Smooth muscle cell (in vitro differentiated cells): ENCODE data around the gene HMGCS1. TPM values are rescaled to one million over a fixed set of nuclear protein-coding genes. Genes with fewer than 3 reads are reported as not detected.
A peak's percentile ranks its signal among the peaks of the same experiment; 100 is the strongest.

Source experiments
- DNase-seq: peaks from one replicate; lab custom pipeline; 2025; ENCODE audit not compliant: unreplicated experiment; lab: John Stamatoyannopoulos, UW
- H2AFZ ChIP-seq: fragments of 200-600 bp; sonication (generic); 2 replicates; pipeline ENCODE4 v1.6.0; 2016; ENCODE audit warnings: antibody characterized with exemption, low read depth, mild to moderate bottlenecking
- H3F3A ChIP-seq: fragments of 200-600 bp; sonication (generic); 2 replicates; pipeline ENCODE4 v1.6.0; 2017; ENCODE audit warnings: antibody characterized with exemption, low read depth
- H3K27ac ChIP-seq: fragments of 200-600 bp; sonication (generic); 2 replicates; pipeline ENCODE4 v1.5.1; 2016; ENCODE audit warnings: low read depth, mild to moderate bottlenecking
- H3K27me3 ChIP-seq: fragments of 200-600 bp; sonication (generic); 2 replicates; pipeline ENCODE4 v1.6.1; 2016; ENCODE audit warnings: low read depth, mild to moderate bottlenecking
- H3K36me3 ChIP-seq: fragments of 200-600 bp; sonication (generic); 2 replicates; pipeline ENCODE4 v1.5.1; 2016; ENCODE audit warnings: low read depth
- H3K4me1 ChIP-seq: fragments of 200-600 bp; sonication (generic); 2 replicates; pipeline ENCODE4 v1.5.1; 2016; ENCODE audit warnings: low read depth
- H3K4me2 ChIP-seq: fragments of 200-600 bp; sonication (generic); 2 replicates; pipeline ENCODE4 v1.6.0; 2016; ENCODE audit warnings: mild to moderate bottlenecking
- H3K4me3 ChIP-seq: fragments of 200-600 bp; sonication (generic); 2 replicates; pipeline ENCODE4 v1.5.1; 2016; ENCODE audit warnings: mild to moderate bottlenecking
- H3K79me2 ChIP-seq: fragments of 200-600 bp; sonication (generic); 2 replicates; pipeline ENCODE4 v1.6.0; 2016; ENCODE audit warnings: low read depth, mild to moderate bottlenecking
- H3K9ac ChIP-seq: fragments of 200-600 bp; sonication (generic); 2 replicates; pipeline ENCODE4 v1.6.0; 2016; ENCODE audit warnings: low read depth
- H3K9me3 ChIP-seq: fragments of 200-600 bp; sonication (generic); replicated peaks from 2 replicates; pipeline ENCODE4 v1.5.1; 2016; ENCODE audit warnings: low read depth
- H4K20me1 ChIP-seq: fragments of 200-600 bp; sonication (generic); 2 replicates; pipeline ENCODE4 v1.6.0; 2016; ENCODE audit warnings: low read depth
- CTCF ChIP-seq: fragments of 200-600 bp; sonication (generic); IDR thresholded peaks from 2 replicates; pipeline ENCODE4 v1.5.1; 2017; ENCODE audit warnings: borderline replicate concordance, mild to moderate bottlenecking, antibody characterized with exemption; ENCODE audit not compliant: insufficient read depth, poor library complexity, severe bottlenecking
- WGBS: methylation state at CpG from one replicate; pipeline ENCODE4 v1.1.7; 2016; ENCODE audit warnings: low lambda C conversion rate; 5-methylcytosine and 5-hydroxymethylcytosine counted together
- polyA plus RNA-seq: library from polyadenylated mRNA; unstranded; fragments of >200 nt; fragmentation: Nextera tagmentation; extraction: Ambion mirVana; gene quantifications from 2 replicates; pipeline ENCODE4 v1.2.1, GENCODE V29; 2016
- total RNA-seq: library from RNA; depleted of rRNA; stranded (reverse); fragments of >200 nt; gene quantifications from 2 replicates; pipeline ENCODE4 v1.2.3, GENCODE V29; 2014

HMGCS1 gene
- total and polyA plus RNA-seq, 2 experiments from 2014 or later: 51.8 to 94.0 TPM

GRCh38 chr5:43294226-43294625 is 19.0 kb downstream of the HMGCS1 start:
- Histone ChIP-seq H3K27ac (peak overlapping the region; percentile 10), H3F3A (peaks cover 10% of the 10 kb centered on the region), H4K20me1 (peaks cover 91% of the 10 kb centered on the region), H3K36me3 (peaks cover 58% of the 10 kb centered on the region), H3K9me3 (no peaks in the 10 kb centered on the region), H3K4me1 (no peaks in the 10 kb centered on the region), H3K79me2 (peaks cover 20% of the 10 kb centered on the region), H3K4me2 (no peak overlapping the region), H2AFZ (no peak overlapping the region), H3K27me3 (no peaks in the 10 kb centered on the region), H3K9ac (no peak overlapping the region), H3K4me3 (no peak overlapping the region)
- no peak for TF ChIP-seq CTCF
- DNase-seq: no peak

GRCh38 chr5:43290726-43291125 is 22.5 kb downstream of the HMGCS1 start:
- no peaks in the 10 kb centered on the region for H3K79me2 ChIP-seq
- no peaks in the 10 kb centered on the region for H3K9me3 ChIP-seq
- H3K4me3 ChIP-seq: no peak overlapping the region
- no peak overlapping the region for H3K9ac ChIP-seq
- no peak overlapping the region for H2AFZ ChIP-seq
- no peaks in the 10 kb centered on the region for H3K4me1 ChIP-seq
- no peak for DNase-seq
- no peak overlapping the region for H3K27ac ChIP-seq
- peaks cover 24% of the 10 kb centered on the region for H3F3A ChIP-seq
- H4K20me1 ChIP-seq: peaks cover 83% of the 10 kb centered on the region
- H3K4me2 ChIP-seq: no peak overlapping the region
- no peak for TF ChIP-seq CTCF
- WGBS: 93% methylated on average over 2 of the region's 2 CpGs
- no peaks in the 10 kb centered on the region for H3K27me3 ChIP-seq
- H3K36me3 ChIP-seq: peaks cover 37% of the 10 kb centered on the region

GRCh38 chr5:43288269-43288831 is 24.9 kb downstream of the HMGCS1 start:
- Histone ChIP-seq H3F3A (peaks cover 25% of the 10 kb centered on the region), H2AFZ (no peak overlapping the region), H3K4me3 (no peak overlapping the region), H3K27me3 (no peaks in the 10 kb centered on the region), H4K20me1 (peaks cover 59% of the 10 kb centered on the region), H3K9ac (no peak overlapping the region), H3K9me3 (no peaks in the 10 kb centered on the region), H3K4me2 (no peak overlapping the region), H3K79me2 (no peaks in the 10 kb centered on the region), H3K4me1 (no peaks in the 10 kb centered on the region), H3K36me3 (peaks cover 19% of the 10 kb centered on the region), H3K27ac (no peak overlapping the region)
- DNase-seq: no peak
- 100% methylated on average over 1 of the region's 1 CpG for WGBS
- TF ChIP-seq CTCF: no peak

- no peaks in the 10 kb centered on the region for H3K27me3 ChIP-seq
- peaks cover 51% of the 10 kb centered on the region for H4K20me1 ChIP-seq
- H3K79me2 ChIP-seq: no peaks in the 10 kb centered on the region
- no peak overlapping the region for H3K27ac ChIP-seq
- no peaks in the 10 kb centered on the region for H3K9me3 ChIP-seq
- H3K4me3 ChIP-seq: no peak overlapping the region
- no peak for DNase-seq
- TF ChIP-seq CTCF: no peak
- H3K4me2 ChIP-seq: no peak overlapping the region
- H3K4me1 ChIP-seq: no peaks in the 10 kb centered on the region
- H3K9ac ChIP-seq: no peak overlapping the region
- H2AFZ ChIP-seq: no peak overlapping the region
- 97% methylated on average over 4 of the region's 4 CpGs for WGBS
- peaks cover 14% of the 10 kb centered on the region for H3K36me3 ChIP-seq
- peaks cover 23% of the 10 kb centered on the region for H3F3A ChIP-seq
These were observed 25.7 kb downstream of the HMGCS1 start for GRCh38 chr5:43287493-43287892.
